Measurements from ENCODE around the gene PRM3. TPM values are rescaled to one million over a fixed set of nuclear protein-coding genes. Genes with fewer than 3 reads are reported as not detected.

PRM3 gene
- total RNA-seq, 1 donor from 2014 or later: not detected

GRCh38 chr16:11297492-11298142 lies 24.2 kb upstream of the PRM3 start:
- Histone ChIP-seq H3K9me3 (no peaks in the 10 kb centered on the region), H3K27ac (peak overlapping the region; percentile 71), H3K4me3 (peak overlapping the region; percentile 16), H3K4me1 (peaks cover 17% of the 10 kb centered on the region), H3K27me3 (no peaks in the 10 kb centered on the region), H3K36me3 (no peaks in the 10 kb centered on the region)
- DNase-seq (peak; percentile 91), ATAC-seq (peak; percentile 96)
- peak; percentile 10 for TF ChIP-seq CTCF (IDR thresholded peaks at IDR 0.05)
- intact Hi-C loops (cut with DNase I): no loop called here

- no peak for DNase-seq
- Histone ChIP-seq H3K36me3 (no peaks in the 10 kb centered on the region), H3K27me3 (no peaks in the 10 kb centered on the region), H3K9me3 (no peaks in the 10 kb centered on the region), H3K4me1 (peaks cover 17% of the 10 kb centered on the region), H3K4me3 (peak overlapping the region; percentile 16), H3K27ac (peak overlapping the region; percentile 71)
- TF ChIP-seq CTCF (IDR thresholded peaks at IDR 0.05): no peak
- intact Hi-C loops (cut with DNase I): no loop called here
- peak; percentile 51 for ATAC-seq
These were observed 23.5 kb upstream of the PRM3 start for GRCh38 chr16:11296706-11297491.

- H3K36me3 ChIP-seq: no peaks in the 10 kb centered on the region
- no peaks in the 10 kb centered on the region for H3K27me3 ChIP-seq
- no peaks in the 10 kb centered on the region for H3K9me3 ChIP-seq
- peaks cover 17% of the 10 kb centered on the region for H3K4me1 ChIP-seq
- ATAC-seq (no peak), DNase-seq (no peak)
- intact Hi-C loops (cut with DNase I): no loop called here
- no peak overlapping the region for H3K27ac ChIP-seq
- TF ChIP-seq CTCF (IDR thresholded peaks at IDR 0.05): no peak
- H3K4me3 ChIP-seq: no peak overlapping the region
These were observed 22.9 kb upstream of the PRM3 start for GRCh38 chr16:11296351-11296705.

GRCh38 chr16:11295672-11296071 lies 22.2 kb upstream of the PRM3 start:
- Histone ChIP-seq H3K9me3 (no peaks in the 10 kb centered on the region), H3K4me3 (no peak overlapping the region), H3K36me3 (no peaks in the 10 kb centered on the region), H3K4me1 (peaks cover 17% of the 10 kb centered on the region), H3K27me3 (no peaks in the 10 kb centered on the region), H3K27ac (no peak overlapping the region)
- no peak for TF ChIP-seq CTCF (IDR thresholded peaks at IDR 0.05)
- intact Hi-C loops (cut with DNase I): no loop called here
- DNase-seq (no peak), ATAC-seq (no peak)

- no peak overlapping the region for H3K4me3 ChIP-seq
- no peak for TF ChIP-seq CTCF (IDR thresholded peaks at IDR 0.05)
- peaks cover 6% of the 10 kb centered on the region for H3K4me1 ChIP-seq
- no peak for ATAC-seq
- no peak overlapping the region for H3K27ac ChIP-seq
- intact Hi-C loops (cut with DNase I): no loop called here
- no peaks in the 10 kb centered on the region for H3K27me3 ChIP-seq
- DNase-seq: no peak
- no peaks in the 10 kb centered on the region for H3K9me3 ChIP-seq
- H3K36me3 ChIP-seq: no peaks in the 10 kb centered on the region
These were observed 18.8 kb upstream of the PRM3 start for GRCh38 chr16:11292076-11292748.

Data from upper lobe of right lung (tissue), 1 donor.